Measurements from ENCODE around the gene MRPS9.

The MRPS9 gene

GRCh38 chr2:105039559-105039958 lies 1.7 kb downstream of the MRPS9 start:
- no peak overlapping the region for H3K4me3 ChIP-seq (ENCODE audit: low read depth, low read length)
- TF ChIP-seq, protein P1, sequence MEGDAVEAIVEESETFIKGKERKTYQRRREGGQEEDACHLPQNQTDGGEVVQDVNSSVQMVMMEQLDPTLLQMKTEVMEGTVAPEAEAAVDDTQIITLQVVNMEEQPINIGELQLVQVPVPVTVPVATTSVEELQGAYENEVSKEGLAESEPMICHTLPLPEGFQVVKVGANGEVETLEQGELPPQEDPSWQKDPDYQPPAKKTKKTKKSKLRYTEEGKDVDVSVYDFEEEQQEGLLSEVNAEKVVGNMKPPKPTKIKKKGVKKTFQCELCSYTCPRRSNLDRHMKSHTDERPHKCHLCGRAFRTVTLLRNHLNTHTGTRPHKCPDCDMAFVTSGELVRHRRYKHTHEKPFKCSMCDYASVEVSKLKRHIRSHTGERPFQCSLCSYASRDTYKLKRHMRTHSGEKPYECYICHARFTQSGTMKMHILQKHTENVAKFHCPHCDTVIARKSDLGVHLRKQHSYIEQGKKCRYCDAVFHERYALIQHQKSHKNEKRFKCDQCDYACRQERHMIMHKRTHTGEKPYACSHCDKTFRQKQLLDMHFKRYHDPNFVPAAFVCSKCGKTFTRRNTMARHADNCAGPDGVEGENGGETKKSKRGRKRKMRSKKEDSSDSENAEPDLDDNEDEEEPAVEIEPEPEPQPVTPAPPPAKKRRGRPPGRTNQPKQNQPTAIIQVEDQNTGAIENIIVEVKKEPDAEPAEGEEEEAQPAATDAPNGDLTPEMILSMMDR (IDR thresholded peaks at IDR 0.05; ENCODE audit: low read depth, low read length): no peak
- DNase-seq (ENCODE audit: low read depth, low spot score): no peak
- in situ Hi-C loops (cut with HindIII; ENCODE audit: low sequenced_read_pairs): no loop called here

DNA sequence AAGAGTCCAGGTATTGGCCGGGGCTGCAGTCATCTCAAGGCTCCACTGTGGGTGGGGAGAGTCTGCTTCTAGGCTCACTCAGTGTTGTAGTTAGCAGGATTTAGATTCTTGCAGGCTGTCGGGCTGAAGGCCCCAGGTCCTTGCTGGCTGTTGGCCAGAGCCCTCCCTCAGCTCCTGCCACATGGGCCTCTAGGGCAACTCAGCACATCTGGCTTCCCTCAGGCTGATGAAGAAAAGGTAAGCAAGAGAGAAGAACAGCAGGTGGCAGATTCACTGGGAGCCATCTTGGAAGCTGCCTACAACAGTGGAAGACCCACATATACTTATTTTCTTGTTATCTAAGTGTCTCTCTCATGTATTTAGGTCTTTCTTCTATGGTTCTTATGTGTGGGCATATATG lies 4.3 kb downstream of the MRPS9 start:
- no peak for DNase-seq (ENCODE audit: low read depth, low spot score)
- in situ Hi-C loops (cut with HindIII; ENCODE audit: low sequenced_read_pairs): no loop called here
- no peak overlapping the region for H3K4me3 ChIP-seq (ENCODE audit: low read depth, low read length)
- TF ChIP-seq, protein P1 (IDR thresholded peaks at IDR 0.05; ENCODE audit: low read depth, low read length): no peak

DNA sequence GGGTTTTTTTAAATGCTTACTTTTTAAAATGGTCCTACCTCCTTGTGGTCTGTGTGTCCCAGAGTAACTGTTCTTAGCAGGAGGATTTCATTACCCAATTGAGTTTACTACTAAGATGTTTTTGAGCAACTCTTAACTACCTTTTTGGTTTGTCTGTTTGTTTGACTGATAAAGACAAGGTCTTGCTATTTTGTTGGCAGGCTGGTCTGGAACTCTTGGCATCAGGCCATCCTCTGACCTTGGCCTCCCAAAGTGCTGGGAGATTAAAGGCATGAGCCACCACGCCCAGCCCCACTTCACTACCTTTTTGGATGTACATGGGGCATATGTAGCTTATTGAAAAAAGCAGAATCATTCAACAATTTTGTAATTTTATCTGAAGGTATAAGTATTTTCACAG lies 14.9 kb downstream of the MRPS9 start:
- DNase-seq (ENCODE audit: low read depth, low spot score): no peak
- no peak overlapping the region for H3K4me3 ChIP-seq (ENCODE audit: low read depth, low read length)
- TF ChIP-seq, protein P1 (IDR thresholded peaks at IDR 0.05; ENCODE audit: low read depth, low read length): no peak
- in situ Hi-C loops (cut with HindIII; ENCODE audit: low sequenced_read_pairs): no loop called here

GRCh38 chr2:105055613-105056012 lies 17.7 kb downstream of the MRPS9 start:
- no peak for DNase-seq (ENCODE audit: low read depth, low spot score)
- no peak overlapping the region for H3K4me3 ChIP-seq (ENCODE audit: low read depth, low read length)
- TF ChIP-seq, protein P1 (IDR thresholded peaks at IDR 0.05; ENCODE audit: low read depth, low read length): no peak
- in situ Hi-C loops (cut with HindIII; ENCODE audit: low sequenced_read_pairs): no loop called here

DNA sequence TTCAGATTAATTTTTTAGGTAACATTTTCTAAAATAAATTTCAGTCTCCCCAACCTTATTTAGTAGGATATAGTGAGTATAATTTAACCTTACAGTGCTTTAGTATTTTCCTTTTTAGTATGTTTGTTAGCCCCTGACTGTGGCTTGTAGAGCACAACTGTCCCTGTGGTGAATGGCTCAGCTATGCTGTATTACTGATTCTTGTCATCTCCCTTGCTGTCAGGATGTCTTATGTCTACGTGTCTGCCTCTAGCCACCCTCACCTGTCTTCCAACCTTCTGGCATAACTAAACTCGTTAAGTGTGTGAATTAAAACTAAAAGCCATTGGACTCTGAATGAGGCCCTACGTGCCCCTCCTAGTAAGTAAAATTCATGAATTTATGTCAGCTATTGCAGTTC lies 18.4 kb downstream of the MRPS9 start:
- TF ChIP-seq, protein P1 (IDR thresholded peaks at IDR 0.05; ENCODE audit: low read depth, low read length): no peak
- no peak overlapping the region for H3K4me3 ChIP-seq (ENCODE audit: low read depth, low read length)
- in situ Hi-C loops (cut with HindIII; ENCODE audit: low sequenced_read_pairs): no loop called here
- no peak for DNase-seq (ENCODE audit: low read depth, low spot score)

- TF ChIP-seq, protein P1 (IDR thresholded peaks at IDR 0.05; ENCODE audit: low read depth, low read length): no peak
- no peak for DNase-seq (ENCODE audit: low read depth, low spot score)
- in situ Hi-C loops (cut with HindIII; ENCODE audit: low sequenced_read_pairs): no loop called here
- H3K4me3 ChIP-seq (ENCODE audit: low read depth, low read length): no peak overlapping the region
These were observed 19.1 kb downstream of the MRPS9 start for GRCh38 chr2:105057005-105057404.

DNA sequence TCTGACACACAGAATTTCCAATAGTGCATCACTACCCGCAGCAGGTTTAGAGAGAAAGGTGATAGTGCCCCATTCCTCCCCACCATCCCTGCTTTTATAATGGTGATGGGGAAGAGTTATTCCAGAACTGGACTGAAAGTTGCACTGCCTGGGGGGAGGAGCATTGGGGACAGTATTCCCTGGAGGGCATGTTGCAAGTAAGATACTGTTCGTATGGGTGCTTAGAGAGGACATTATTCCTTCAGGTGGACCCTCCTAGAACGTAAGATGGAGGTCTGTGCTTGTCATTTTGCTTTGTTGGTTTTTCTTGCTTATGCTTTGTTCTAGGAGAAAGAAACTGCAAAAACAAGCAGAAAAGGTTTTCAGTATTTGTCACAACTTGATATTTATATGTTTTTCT lies 23.7 kb downstream of the MRPS9 start:
- in situ Hi-C loops (cut with HindIII; ENCODE audit: low sequenced_read_pairs): no loop called here
- TF ChIP-seq, protein P1 (IDR thresholded peaks at IDR 0.05; ENCODE audit: low read depth, low read length): no peak
- no peak for DNase-seq (ENCODE audit: low read depth, low spot score)
- no peak overlapping the region for H3K4me3 ChIP-seq (ENCODE audit: low read depth, low read length)
